T-helper 1 cell treated with Interleukin-12 subunit alpha and Interleukin-12 subunit beta and Interleukin-4 antibody, amounts not matched to agents 30 μg/mL and 1 μg/mL, for 36 hours (primary cell): ENCODE measurements around the gene CDC42.
A peak's percentile ranks its signal among the peaks of the same experiment; 100 is the strongest.

ENCODE experiments used
- H3K27ac Mint-ChIP-seq: one replicate; pipeline ENCODE4 v1.8.0; 2021; ENCODE audit warnings: mild to moderate bottlenecking, mixed read lengths
- H3K27me3 Mint-ChIP-seq: one replicate; pipeline ENCODE4 v1.8.0; 2021; ENCODE audit warnings: low read depth, mixed read lengths
- H3K36me3 Mint-ChIP-seq: one replicate; pipeline ENCODE4 v1.8.0; 2021; ENCODE audit warnings: low read depth, mixed read lengths
- H3K4me1 Mint-ChIP-seq: one replicate; pipeline ENCODE4 v1.8.0; 2021; ENCODE audit warnings: low read depth, mixed read lengths
- H3K4me3 Mint-ChIP-seq: one replicate; pipeline ENCODE4 v1.8.0; 2021; ENCODE audit warnings: mild to moderate bottlenecking, moderate library complexity, mixed read lengths
- H3K9me3 Mint-ChIP-seq: one replicate; pipeline ENCODE4 v1.8.0; 2021; ENCODE audit warnings: mixed read lengths

CDC42 gene

GRCh38 chr1:22129501-22130117 is 77.1 kb downstream of the CDC42 start:
- no peaks in the 10 kb centered on the region for H3K4me1 Mint-ChIP-seq
- no peaks in the 10 kb centered on the region for H3K36me3 Mint-ChIP-seq
- H3K27ac Mint-ChIP-seq, result peak overlapping the region; percentile 41
- H3K9me3 Mint-ChIP-seq, result no peaks in the 10 kb centered on the region
- no peak overlapping the region for H3K4me3 Mint-ChIP-seq
- H3K27me3 Mint-ChIP-seq, result no peaks in the 10 kb centered on the region

DNA sequence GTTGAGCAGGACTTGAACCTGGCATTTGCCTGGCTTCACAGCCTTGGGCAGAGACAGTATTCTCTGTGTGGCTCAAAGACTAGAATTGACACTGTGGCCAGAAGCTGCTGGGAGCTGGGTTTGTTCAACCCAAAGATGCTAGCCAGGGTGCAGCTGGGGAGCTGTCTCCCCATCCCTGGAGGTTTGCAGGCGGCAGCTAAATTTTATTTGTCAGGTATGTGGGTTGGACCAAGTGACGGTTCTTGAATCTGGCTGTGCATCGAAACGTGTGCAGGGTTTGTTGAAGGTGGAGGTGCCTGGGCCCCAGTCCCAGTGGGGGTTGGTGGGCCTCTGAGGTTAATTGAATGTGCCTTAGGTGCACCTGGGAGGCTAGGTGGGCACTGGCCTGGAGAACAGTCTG is 78.6 kb downstream of the CDC42 start:
- Mint-ChIP-seq H3K27ac (no peak overlapping the region), H3K4me3 (no peak overlapping the region), H3K9me3 (no peaks in the 10 kb centered on the region)

GRCh38 chr1:22131875-22132486 is 79.5 kb downstream of the CDC42 start:
- Mint-ChIP-seq H3K27me3 (no peaks in the 10 kb centered on the region), H3K9me3 (no peaks in the 10 kb centered on the region), H3K4me1 (no peaks in the 10 kb centered on the region), H3K27ac (no peak overlapping the region), H3K4me3 (no peak overlapping the region), H3K36me3 (no peaks in the 10 kb centered on the region)

More for the DNA sequence above, 78.6 kb downstream of the CDC42 start:
- H3K27me3 Mint-ChIP-seq, result no peaks in the 10 kb centered on the region
- no peaks in the 10 kb centered on the region for H3K4me1 Mint-ChIP-seq
- no peaks in the 10 kb centered on the region for H3K36me3 Mint-ChIP-seq

DNA sequence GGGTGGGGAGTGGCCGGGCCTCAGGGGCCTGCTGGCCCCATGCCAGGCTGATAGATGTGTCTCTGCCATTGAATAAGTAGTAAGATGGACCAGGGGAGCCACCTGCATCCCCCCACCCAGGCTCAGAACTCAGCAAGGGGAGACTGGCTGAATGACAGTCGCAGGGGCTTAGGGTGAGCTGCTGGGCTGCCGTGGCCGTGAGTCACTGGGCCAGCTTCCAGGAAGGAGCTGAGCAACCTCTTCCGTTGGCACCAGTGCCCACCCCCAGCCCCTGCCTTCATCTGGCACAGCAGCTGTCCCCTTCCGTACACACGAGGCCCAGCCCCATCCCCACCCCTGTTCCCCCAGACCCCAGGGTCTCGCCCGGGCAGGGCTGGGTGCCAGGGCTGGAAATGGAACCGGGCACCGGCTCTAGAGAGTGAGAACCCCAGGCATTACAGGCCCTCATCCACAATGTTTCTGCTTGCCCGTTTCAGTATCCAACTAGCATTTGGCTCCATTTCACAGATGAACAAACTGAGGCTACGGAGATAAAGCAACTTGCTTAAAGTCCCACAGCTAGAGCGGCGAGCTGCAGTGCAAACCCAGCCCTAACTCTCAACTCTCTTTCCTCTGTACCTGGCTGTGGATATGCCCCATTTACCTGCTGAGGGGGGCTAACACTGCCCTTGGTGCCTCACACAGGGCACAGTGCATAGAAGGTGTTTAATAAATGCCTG is 80.2 kb downstream of the CDC42 start:
- no peaks in the 10 kb centered on the region for H3K4me1 Mint-ChIP-seq
- H3K4me3 Mint-ChIP-seq, result no peak overlapping the region
- no peak overlapping the region for H3K27ac Mint-ChIP-seq
- H3K27me3 Mint-ChIP-seq, result peaks cover 1% of the 10 kb centered on the region
- H3K9me3 Mint-ChIP-seq, result no peaks in the 10 kb centered on the region
- H3K36me3 Mint-ChIP-seq, result no peaks in the 10 kb centered on the region

DNA sequence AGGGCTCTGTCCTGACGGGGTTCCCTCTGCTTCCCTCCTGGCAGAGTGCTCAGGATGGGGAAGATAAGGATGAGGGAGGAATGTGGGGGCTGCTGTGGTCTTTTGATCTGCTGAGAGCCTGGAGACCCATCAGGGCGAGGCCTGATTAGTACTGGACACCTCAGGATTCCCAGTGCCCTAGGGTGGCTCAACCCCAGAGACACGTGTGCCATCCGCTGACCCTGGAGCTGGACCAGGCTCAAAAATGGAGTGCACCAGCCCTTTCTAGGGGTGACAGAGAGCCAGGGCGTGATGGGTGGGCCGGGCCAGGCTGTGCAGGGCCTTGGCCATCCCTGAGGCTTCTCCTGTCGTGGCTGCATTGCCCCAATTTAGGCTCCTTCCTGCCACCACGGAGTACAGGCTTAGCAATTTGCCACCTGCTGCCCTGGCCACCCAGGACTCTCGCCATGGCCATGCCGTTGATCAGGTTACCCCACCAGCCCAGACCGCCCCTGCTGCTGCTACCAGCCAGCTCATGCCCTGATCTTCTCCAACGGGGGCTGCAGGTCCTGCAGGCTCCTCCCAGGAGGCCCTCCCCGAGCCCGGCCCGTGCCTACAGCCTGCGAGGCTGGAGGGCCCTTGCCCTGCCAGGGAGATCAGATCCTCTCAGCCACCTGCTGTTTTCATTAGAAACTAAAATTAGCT is 80.9 kb downstream of the CDC42 start:
- H3K4me1 Mint-ChIP-seq, result no peaks in the 10 kb centered on the region
- H3K27me3 Mint-ChIP-seq, result peaks cover 8% of the 10 kb centered on the region
- no peak overlapping the region for H3K27ac Mint-ChIP-seq
- no peaks in the 10 kb centered on the region for H3K36me3 Mint-ChIP-seq
- no peaks in the 10 kb centered on the region for H3K9me3 Mint-ChIP-seq
- H3K4me3 Mint-ChIP-seq, result no peak overlapping the region

- H3K4me1 Mint-ChIP-seq, result no peaks in the 10 kb centered on the region
- H3K36me3 Mint-ChIP-seq, result no peaks in the 10 kb centered on the region
- no peak overlapping the region for H3K4me3 Mint-ChIP-seq
- H3K27me3 Mint-ChIP-seq, result peaks cover 11% of the 10 kb centered on the region
- H3K27ac Mint-ChIP-seq, result no peak overlapping the region
- no peaks in the 10 kb centered on the region for H3K9me3 Mint-ChIP-seq
Measured at GRCh38 chr1:22133931-22134324, 81.4 kb downstream of the CDC42 start.

DNA sequence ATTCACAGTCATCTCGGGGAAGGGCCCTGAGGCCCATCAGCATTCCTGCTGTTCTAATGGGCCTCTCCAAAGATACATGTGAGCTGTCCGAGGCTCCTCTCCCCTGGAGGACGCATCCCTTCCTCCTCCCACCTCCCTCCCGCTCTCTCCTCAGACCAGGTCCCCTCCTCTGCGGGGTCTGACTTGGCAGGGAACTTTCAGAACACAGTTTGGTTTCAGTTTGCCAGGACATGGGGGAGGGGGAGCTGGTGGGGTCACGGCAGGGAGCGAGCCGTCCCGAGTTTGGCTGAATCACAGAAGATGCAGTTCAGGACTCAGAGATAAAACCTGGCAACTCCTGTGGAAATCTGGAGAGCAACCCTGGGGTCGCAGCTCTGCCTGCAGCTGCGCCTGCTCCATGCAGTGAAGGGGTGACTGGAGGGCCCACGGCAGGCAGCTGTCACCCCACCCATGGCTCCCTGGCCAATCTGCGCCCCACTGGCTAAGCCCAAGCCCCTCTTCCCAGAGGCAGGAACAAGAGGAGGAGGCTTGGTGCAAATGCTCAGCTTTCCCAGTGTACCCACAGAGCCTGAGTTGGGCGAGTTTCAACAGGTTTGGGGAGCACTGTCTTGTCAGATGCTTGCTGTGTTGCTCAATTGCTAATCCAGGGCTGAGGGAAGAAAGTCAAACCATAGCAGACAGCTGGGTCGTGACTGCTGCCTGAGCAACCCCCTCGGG is 84.7 kb downstream of the CDC42 start:
- Mint-ChIP-seq H3K9me3 (no peaks in the 10 kb centered on the region), H3K4me3 (no peak overlapping the region), H3K27ac (no peak overlapping the region), H3K27me3 (peaks cover 33% of the 10 kb centered on the region), H3K36me3 (no peaks in the 10 kb centered on the region), H3K4me1 (no peaks in the 10 kb centered on the region)

DNA sequence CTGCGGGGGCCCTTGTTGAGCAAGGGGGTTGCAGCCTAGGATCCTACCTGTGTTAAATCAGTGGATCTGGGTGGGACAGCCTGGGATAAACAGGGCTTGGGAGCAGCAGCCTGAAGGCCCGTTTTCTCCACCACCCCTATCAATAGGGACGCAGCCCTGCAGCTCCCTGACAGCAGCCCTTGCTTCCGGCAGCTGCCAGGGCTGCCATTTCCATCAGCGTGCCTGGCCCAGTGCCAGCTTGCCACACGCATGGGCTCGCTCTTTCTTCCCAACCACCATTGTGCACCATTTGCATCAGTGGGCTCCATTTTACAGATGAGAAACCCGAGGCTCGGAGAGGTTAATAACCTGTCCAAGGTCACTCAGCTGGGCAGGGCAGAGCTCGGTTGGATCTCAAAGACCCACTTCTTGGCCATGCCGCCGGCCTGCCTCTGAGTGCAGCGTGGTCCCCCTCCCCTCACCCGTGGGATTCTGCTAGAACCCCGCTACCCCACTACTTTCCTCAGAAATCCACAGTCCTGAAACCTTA is 86.6 kb downstream of the CDC42 start:
- peaks cover 3% of the 10 kb centered on the region for H3K4me1 Mint-ChIP-seq

DNA sequence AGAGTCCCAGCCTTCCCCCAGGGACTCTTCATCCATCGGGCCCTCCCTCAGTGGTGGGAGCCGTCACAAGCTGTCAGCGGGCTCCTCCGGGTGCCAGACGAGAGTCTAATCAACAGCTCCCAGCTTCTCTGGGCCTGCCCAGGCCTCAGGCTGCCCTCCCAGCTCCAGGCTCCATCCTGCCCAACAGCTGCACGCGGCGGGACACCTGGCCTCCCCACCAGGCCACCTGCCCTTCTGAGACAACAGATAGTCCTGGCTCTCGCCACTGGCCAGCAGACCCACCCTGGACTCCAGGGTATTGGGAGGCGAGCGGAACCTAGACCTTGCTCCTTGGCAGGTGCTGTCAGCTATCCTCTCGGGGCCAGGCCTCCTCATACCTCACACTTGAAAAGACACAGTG is 87.3 kb downstream of the CDC42 start:
- Mint-ChIP-seq H3K4me1 (peaks cover 3% of the 10 kb centered on the region), H3K27me3 (peaks cover 48% of the 10 kb centered on the region), H3K36me3 (no peaks in the 10 kb centered on the region), H3K27ac (no peak overlapping the region), H3K4me3 (no peak overlapping the region), H3K9me3 (no peaks in the 10 kb centered on the region)

More for the DNA sequence above, 86.6 kb downstream of the CDC42 start:
- no peak overlapping the region for H3K27ac Mint-ChIP-seq
- H3K27me3 Mint-ChIP-seq, result peaks cover 41% of the 10 kb centered on the region
- H3K9me3 Mint-ChIP-seq, result no peaks in the 10 kb centered on the region
- H3K36me3 Mint-ChIP-seq, result no peaks in the 10 kb centered on the region
- no peak overlapping the region for H3K4me3 Mint-ChIP-seq
